Measurements from ENCODE around the gene HAND2. TPM values are rescaled to one million over a fixed set of nuclear protein-coding genes. Genes with fewer than 3 reads are reported as not detected.
A peak's percentile ranks its signal among the peaks of the same experiment; 100 is the strongest.

The HAND2 gene
- total RNA-seq, 2 experiments from 2014 or later: not detected

- Mint-ChIP-seq H3K36me3 (ENCODE audit: low read depth) (peaks cover 26% of the 10 kb centered on the region), H3K4me1 (peaks cover 12% of the 10 kb centered on the region), H3K27ac (no peak overlapping the region), H3K27me3 (peaks cover 86% of the 10 kb centered on the region), H3K4me3 (no peak overlapping the region), H3K9me3 (peaks cover 2% of the 10 kb centered on the region)
- ChIA-PET CTCF (no interaction called here), POLR2A (no interaction called here)
- DNase-seq: no peak
These were observed 1.3 kb upstream of the HAND2 start for GRCh38 chr4:173531086-173531965.

GRCh38 chr4:173530326-173531085 is 477 bp upstream of the HAND2 start:
- CTCF ChIA-PET: interaction anchor here (1.1 kb wide), 1 partner anchor 25 kb away, joined by 3 read pairs; no protein-coding TSS in a partner anchor
- H3K9me3 Mint-ChIP-seq: peaks cover 2% of the 10 kb centered on the region

GRCh38 chr4:173528378-173529321 is 1.4 kb downstream of the HAND2 start:
- no peak for DNase-seq
- Mint-ChIP-seq H3K4me1 (peaks cover 13% of the 10 kb centered on the region), H3K27ac (peak overlapping the region; percentile 52), H3K27me3 (peaks cover 86% of the 10 kb centered on the region), H3K9me3 (peaks cover 2% of the 10 kb centered on the region), H3K4me3 (peak overlapping the region; percentile 48), H3K36me3 (ENCODE audit: low read depth) (peaks cover 35% of the 10 kb centered on the region)
- ChIA-PET CTCF (no interaction called here), POLR2A (interaction anchor here (1.4 kb wide), 1 partner anchor 11 kb away, joined by 5 read pairs; no protein-coding TSS in a partner anchor)

More at GRCh38 chr4:173530326-173531085, 477 bp upstream of the HAND2 start:
- no peak for DNase-seq
- H3K27me3 Mint-ChIP-seq: peaks cover 86% of the 10 kb centered on the region
- peaks cover 31% of the 10 kb centered on the region for H3K36me3 Mint-ChIP-seq (ENCODE audit: low read depth)
- H3K4me3 Mint-ChIP-seq: peak overlapping the region; percentile 47
- POLR2A ChIA-PET: interaction anchor here (1.4 kb wide), 1 partner anchor 9 kb away, joined by 5 read pairs; no protein-coding TSS in a partner anchor
- H3K4me1 Mint-ChIP-seq: peaks cover 12% of the 10 kb centered on the region
- no peak overlapping the region for H3K27ac Mint-ChIP-seq

- no peak for DNase-seq
- POLR2A ChIA-PET: no interaction called here
- CTCF ChIA-PET: no interaction called here
- no peak overlapping the region for H3K4me3 Mint-ChIP-seq
- H3K27me3 Mint-ChIP-seq: peaks cover 86% of the 10 kb centered on the region
- H3K27ac Mint-ChIP-seq: peak overlapping the region; percentile 52
- peaks cover 4% of the 10 kb centered on the region for H3K9me3 Mint-ChIP-seq
- H3K36me3 Mint-ChIP-seq (ENCODE audit: low read depth): peaks cover 42% of the 10 kb centered on the region
- peaks cover 17% of the 10 kb centered on the region for H3K4me1 Mint-ChIP-seq
These were observed 2.7 kb downstream of the HAND2 start for GRCh38 chr4:173527103-173527891.

- Mint-ChIP-seq H3K27me3 (peaks cover 86% of the 10 kb centered on the region), H3K27ac (peak overlapping the region; percentile 40), H3K9me3 (peaks cover 4% of the 10 kb centered on the region), H3K4me3 (no peak overlapping the region), H3K4me1 (peaks cover 17% of the 10 kb centered on the region), H3K36me3 (ENCODE audit: low read depth) (peaks cover 42% of the 10 kb centered on the region)
- ChIA-PET CTCF (no interaction called here), POLR2A (no interaction called here)
- no peak for DNase-seq
These were observed 3.3 kb downstream of the HAND2 start for GRCh38 chr4:173526724-173527102.

- ChIA-PET POLR2A (no interaction called here), CTCF (no interaction called here)
- peaks cover 87% of the 10 kb centered on the region for H3K27me3 Mint-ChIP-seq
- peaks cover 4% of the 10 kb centered on the region for H3K9me3 Mint-ChIP-seq
- peaks cover 39% of the 10 kb centered on the region for H3K36me3 Mint-ChIP-seq (ENCODE audit: low read depth)
- H3K4me3 Mint-ChIP-seq: no peak overlapping the region
- peaks cover 17% of the 10 kb centered on the region for H3K4me1 Mint-ChIP-seq
- H3K27ac Mint-ChIP-seq: peak overlapping the region; percentile 21
- no peak for DNase-seq
These were observed 4.0 kb downstream of the HAND2 start for GRCh38 chr4:173526027-173526482.

GRCh38 chr4:173525118-173526011 is 4.7 kb downstream of the HAND2 start:
- POLR2A ChIA-PET: no interaction called here

GRCh38 chr4:173524218-173525117 is 5.6 kb downstream of the HAND2 start:
- Mint-ChIP-seq H3K9me3 (peaks cover 4% of the 10 kb centered on the region), H3K27me3 (peaks cover 90% of the 10 kb centered on the region), H3K36me3 (ENCODE audit: low read depth) (peaks cover 40% of the 10 kb centered on the region), H3K4me1 (peaks cover 18% of the 10 kb centered on the region), H3K4me3 (no peak overlapping the region), H3K27ac (peak overlapping the region; percentile 53)
- DNase-seq: no peak
- CTCF ChIA-PET: interaction anchor here (1.2 kb wide), 1 partner anchor 19 kb away, joined by 6 read pairs; no protein-coding TSS in a partner anchor
- POLR2A ChIA-PET: interaction anchor here (0.9 kb wide), 1 partner anchor 10 kb away, joined by 3 read pairs; no protein-coding TSS in a partner anchor

More at GRCh38 chr4:173525118-173526011, 4.7 kb downstream of the HAND2 start:
- CTCF ChIA-PET: interaction anchor here (1.2 kb wide), 1 partner anchor 19 kb away, joined by 6 read pairs; no protein-coding TSS in a partner anchor
- Mint-ChIP-seq H3K36me3 (ENCODE audit: low read depth) (peaks cover 38% of the 10 kb centered on the region), H3K27ac (peak overlapping the region; percentile 21), H3K27me3 (peaks cover 88% of the 10 kb centered on the region), H3K4me1 (peaks cover 17% of the 10 kb centered on the region), H3K9me3 (peaks cover 4% of the 10 kb centered on the region), H3K4me3 (no peak overlapping the region)
- DNase-seq: no peak

- POLR2A ChIA-PET: interaction anchor here (0.9 kb wide), 1 partner anchor 9 kb away, joined by 3 read pairs; no protein-coding TSS in a partner anchor
- CTCF ChIA-PET: interaction anchor here (0.6 to 0.7 kb wide), 2 partner anchors 102 to 509 kb away, joined by 3 read pairs; no protein-coding TSS in a partner anchor
- no peak overlapping the region for H3K4me3 Mint-ChIP-seq
- no peak overlapping the region for H3K27ac Mint-ChIP-seq
- H3K4me1 Mint-ChIP-seq: peaks cover 10% of the 10 kb centered on the region
- peaks cover 2% of the 10 kb centered on the region for H3K9me3 Mint-ChIP-seq
- H3K36me3 Mint-ChIP-seq (ENCODE audit: low read depth): peaks cover 33% of the 10 kb centered on the region
- no peak for DNase-seq
- H3K27me3 Mint-ChIP-seq: peaks cover 93% of the 10 kb centered on the region
These were observed 7.1 kb downstream of the HAND2 start for GRCh38 chr4:173522951-173523395.

GRCh38 chr4:173522160-173522950 is 7.7 kb downstream of the HAND2 start:
- H3K9me3 Mint-ChIP-seq: peaks cover 2% of the 10 kb centered on the region
- H3K4me3 Mint-ChIP-seq: no peak overlapping the region
- DNase-seq: no peak
- H3K27me3 Mint-ChIP-seq: peaks cover 94% of the 10 kb centered on the region
- H3K4me1 Mint-ChIP-seq: peaks cover 10% of the 10 kb centered on the region
- H3K27ac Mint-ChIP-seq: peak overlapping the region; percentile 21
- ChIA-PET POLR2A (no interaction called here), CTCF (no interaction called here)
- H3K36me3 Mint-ChIP-seq (ENCODE audit: low read depth): peaks cover 30% of the 10 kb centered on the region

Data from activated CD4-positive, alpha-beta memory T cell treated with anti-CD3 and anti-CD28 coated beads, Interleukin-2, amount 10 ng/mL, durations not matched to agents 7 days and 5 days (primary cell).